ENCODE results near the gene BMP8B.
A peak's percentile ranks its signal among the peaks of the same experiment; 100 is the strongest.

BMP8B gene, protein sequence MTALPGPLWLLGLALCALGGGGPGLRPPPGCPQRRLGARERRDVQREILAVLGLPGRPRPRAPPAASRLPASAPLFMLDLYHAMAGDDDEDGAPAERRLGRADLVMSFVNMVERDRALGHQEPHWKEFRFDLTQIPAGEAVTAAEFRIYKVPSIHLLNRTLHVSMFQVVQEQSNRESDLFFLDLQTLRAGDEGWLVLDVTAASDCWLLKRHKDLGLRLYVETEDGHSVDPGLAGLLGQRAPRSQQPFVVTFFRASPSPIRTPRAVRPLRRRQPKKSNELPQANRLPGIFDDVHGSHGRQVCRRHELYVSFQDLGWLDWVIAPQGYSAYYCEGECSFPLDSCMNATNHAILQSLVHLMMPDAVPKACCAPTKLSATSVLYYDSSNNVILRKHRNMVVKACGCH

DNA sequence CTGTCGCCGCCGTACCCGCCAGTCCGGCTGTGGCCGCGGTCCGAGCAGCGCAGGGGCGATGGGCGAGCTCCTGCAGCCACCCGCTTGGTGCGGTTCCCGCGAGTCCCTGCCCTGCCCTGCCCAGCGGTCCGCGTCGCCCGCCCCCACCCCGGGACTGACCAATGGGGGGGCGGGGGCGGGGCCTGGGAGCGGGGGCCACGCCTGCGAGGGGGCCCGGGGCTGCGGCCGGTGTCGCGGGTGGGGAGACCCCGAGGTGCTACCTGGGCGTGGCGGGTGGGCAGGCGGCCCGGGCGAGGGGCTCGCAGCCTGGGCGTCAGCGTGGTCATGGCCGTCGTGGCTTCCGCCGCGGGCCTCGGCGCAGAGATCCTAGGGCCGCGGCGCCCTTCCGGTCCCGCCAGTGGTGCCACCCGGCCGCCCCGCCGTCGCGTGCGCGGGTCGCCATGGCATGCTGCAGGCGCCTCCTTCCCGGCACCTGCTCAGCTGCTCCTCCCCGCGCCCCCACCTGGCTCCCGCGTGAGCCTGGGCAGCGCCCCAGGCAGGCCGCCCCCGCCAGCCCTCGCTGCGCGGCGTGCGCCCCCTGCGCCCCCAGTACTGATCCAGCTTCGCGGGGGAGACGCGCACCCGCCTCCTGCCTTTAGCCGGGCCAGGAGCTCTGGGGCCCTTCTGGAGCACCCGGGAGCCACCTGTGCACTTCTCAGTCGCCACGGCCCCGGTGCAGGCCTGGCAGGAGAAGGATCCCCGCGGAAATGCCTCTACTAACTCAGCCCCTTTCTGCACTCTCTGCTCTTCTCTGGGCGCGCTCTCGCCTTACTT lies at the start of gene BMP8B:
Gene BMP8B (minus strand): TSS at position 108 of the 813 bp plus-strand sequence. CDS start 380 bp downstream, outside the sequence.
- TF ChIP-seq, protein P1, sequence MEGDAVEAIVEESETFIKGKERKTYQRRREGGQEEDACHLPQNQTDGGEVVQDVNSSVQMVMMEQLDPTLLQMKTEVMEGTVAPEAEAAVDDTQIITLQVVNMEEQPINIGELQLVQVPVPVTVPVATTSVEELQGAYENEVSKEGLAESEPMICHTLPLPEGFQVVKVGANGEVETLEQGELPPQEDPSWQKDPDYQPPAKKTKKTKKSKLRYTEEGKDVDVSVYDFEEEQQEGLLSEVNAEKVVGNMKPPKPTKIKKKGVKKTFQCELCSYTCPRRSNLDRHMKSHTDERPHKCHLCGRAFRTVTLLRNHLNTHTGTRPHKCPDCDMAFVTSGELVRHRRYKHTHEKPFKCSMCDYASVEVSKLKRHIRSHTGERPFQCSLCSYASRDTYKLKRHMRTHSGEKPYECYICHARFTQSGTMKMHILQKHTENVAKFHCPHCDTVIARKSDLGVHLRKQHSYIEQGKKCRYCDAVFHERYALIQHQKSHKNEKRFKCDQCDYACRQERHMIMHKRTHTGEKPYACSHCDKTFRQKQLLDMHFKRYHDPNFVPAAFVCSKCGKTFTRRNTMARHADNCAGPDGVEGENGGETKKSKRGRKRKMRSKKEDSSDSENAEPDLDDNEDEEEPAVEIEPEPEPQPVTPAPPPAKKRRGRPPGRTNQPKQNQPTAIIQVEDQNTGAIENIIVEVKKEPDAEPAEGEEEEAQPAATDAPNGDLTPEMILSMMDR (IDR thresholded peaks at IDR 0.05; ENCODE audit: control insufficient read depth, extremely low read depth, insufficient read depth) = no peak
- DNase-seq (ENCODE audit: low read depth) = no peak

GRCh38 chr1:39836595-39837110 lies 48.0 kb upstream of the BMP8B start:
- no peak overlapping the region for H3K4me3 ChIP-seq (ENCODE audit: low read depth, low read length)
- DNase-seq (ENCODE audit: low read depth) = no peak
- TF ChIP-seq, protein P1 (IDR thresholded peaks at IDR 0.05; ENCODE audit: control insufficient read depth, extremely low read depth, insufficient read depth) = no peak

More for the DNA sequence above, at the start of gene BMP8B:
- peak within 1 kb of the TSS; percentile 48 for H3K4me3 ChIP-seq (ENCODE audit: low read depth, low read length)

DNA sequence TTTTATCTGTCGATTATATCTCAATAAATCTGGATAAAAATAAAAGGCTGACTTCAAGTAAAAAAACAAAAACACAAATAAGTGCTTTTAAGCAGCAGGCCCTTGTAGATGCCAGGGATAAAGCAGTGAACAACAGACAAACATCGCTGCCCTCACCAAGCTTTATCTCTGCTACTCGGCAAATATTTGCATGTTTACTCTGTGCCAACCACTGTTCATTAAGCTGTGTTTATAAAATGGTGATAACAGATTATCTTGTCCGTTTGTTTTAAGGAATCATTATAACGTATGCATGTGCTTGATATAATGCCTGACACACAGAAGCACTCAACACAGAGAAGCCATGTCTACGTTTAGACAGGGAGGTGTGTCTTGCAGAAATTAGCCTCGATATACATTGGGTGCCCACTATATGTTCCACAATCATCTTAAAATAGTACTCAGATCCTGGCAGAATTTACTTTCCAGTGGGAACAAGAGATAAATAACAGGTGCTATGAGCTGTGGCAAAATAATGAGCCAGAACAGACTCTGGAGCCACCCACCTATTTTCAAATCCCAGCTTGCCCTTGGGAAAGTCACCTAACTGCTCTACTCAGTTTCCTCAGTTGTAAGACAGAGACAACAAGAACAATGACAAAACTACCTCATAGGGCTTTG lies 47.4 kb upstream of the BMP8B start:
- TF ChIP-seq, protein P1 (IDR thresholded peaks at IDR 0.05; ENCODE audit: control insufficient read depth, extremely low read depth, insufficient read depth) = no peak
- no peak for DNase-seq (ENCODE audit: low read depth)
- no peak overlapping the region for H3K4me3 ChIP-seq (ENCODE audit: low read depth, low read length)

DNA sequence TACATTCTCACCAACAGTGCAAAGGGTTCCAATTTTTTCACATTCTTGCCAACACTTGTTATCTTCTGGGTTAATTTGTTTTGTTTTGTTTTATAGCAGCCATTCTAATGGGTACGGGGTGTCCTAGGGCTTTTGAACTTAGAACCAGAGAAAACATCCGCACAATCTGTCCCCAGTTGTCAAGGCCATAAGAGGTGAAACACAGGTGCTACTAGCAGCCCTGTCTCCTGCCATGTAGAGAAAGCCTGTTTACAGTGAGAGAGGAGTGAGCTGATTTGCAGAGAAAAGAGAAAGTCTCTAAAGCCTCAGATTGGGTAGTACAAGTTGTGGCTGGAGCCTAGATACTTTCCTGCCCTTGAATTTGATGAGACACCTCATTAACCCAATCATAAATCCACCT lies 46.4 kb upstream of the BMP8B start:
- TF ChIP-seq, protein P1 (IDR thresholded peaks at IDR 0.05; ENCODE audit: control insufficient read depth, extremely low read depth, insufficient read depth) = no peak
- no peak for DNase-seq (ENCODE audit: low read depth)
- no peak overlapping the region for H3K4me3 ChIP-seq (ENCODE audit: low read depth, low read length)

GRCh38 chr1:39833621-39834385 lies 45.1 kb upstream of the BMP8B start:
- DNase-seq (ENCODE audit: low read depth) = no peak
- TF ChIP-seq, protein P1 (IDR thresholded peaks at IDR 0.05; ENCODE audit: control insufficient read depth, extremely low read depth, insufficient read depth) = no peak
- H3K4me3 ChIP-seq (ENCODE audit: low read depth, low read length) = no peak overlapping the region

DNA sequence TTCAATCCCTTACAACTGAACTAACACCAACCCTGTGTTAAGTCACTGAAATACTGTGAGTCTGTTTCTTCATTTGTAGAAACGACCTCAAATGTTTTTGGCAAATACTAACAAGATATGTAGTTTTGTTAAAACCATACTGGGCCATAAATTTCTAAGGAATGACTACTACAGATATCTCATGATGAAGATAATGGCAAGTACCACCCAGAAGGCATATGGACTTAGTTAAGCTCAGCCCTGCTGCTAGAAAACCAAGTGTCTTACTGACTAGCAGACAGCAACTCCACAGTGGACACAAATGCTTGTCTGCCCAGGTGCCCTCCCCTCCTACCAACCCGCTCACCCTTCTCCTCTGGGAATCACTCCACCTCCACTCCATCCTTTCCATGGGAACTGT lies 44.5 kb upstream of the BMP8B start:
- TF ChIP-seq, protein P1 (IDR thresholded peaks at IDR 0.05; ENCODE audit: control insufficient read depth, extremely low read depth, insufficient read depth) = no peak
- DNase-seq (ENCODE audit: low read depth) = no peak
- no peak overlapping the region for H3K4me3 ChIP-seq (ENCODE audit: low read depth, low read length)
